ENCODE measurements around the gene STARD3NL. TPM values are rescaled to one million over a fixed set of nuclear protein-coding genes. Genes with fewer than 3 reads are reported as not detected.

STARD3NL gene
- total RNA-seq, 1 donor from 2014 or later = 30.7 TPM

DNA sequence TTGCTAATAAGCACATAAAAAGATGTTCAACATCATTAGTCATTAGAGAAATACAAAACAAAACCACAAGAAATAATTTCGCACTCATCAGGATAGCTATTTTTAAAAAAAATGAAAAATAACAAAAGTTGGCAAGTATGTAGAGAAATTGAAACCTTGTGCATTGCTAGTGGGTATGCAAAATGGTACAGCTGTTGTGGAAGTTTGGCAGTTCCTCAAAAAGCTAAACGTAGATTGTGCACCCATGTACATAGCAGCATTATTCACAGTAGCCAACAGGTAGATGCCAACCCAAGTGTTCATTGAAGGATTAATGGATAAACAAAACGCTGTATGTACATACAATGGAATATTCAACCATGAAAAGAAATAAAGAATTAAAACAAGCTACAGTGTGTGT is 35.3 kb upstream of the STARD3NL start:
- no peak overlapping the region for H3K27ac Mint-ChIP-seq (ENCODE audit: unreplicated experiment)
- H3K9me3 Mint-ChIP-seq (ENCODE audit: unreplicated experiment) = no peaks in the 10 kb centered on the region
- DNase-seq (ENCODE audit: extremely low spot score, unreplicated experiment) = no peak
- H3K27me3 Mint-ChIP-seq (ENCODE audit: unreplicated experiment) = peaks cover 12% of the 10 kb centered on the region
- no peak overlapping the region for H3K4me3 Mint-ChIP-seq (ENCODE audit: unreplicated experiment)
- no peaks in the 10 kb centered on the region for H3K4me1 Mint-ChIP-seq (ENCODE audit: unreplicated experiment)
- TF ChIP-seq, protein P1, sequence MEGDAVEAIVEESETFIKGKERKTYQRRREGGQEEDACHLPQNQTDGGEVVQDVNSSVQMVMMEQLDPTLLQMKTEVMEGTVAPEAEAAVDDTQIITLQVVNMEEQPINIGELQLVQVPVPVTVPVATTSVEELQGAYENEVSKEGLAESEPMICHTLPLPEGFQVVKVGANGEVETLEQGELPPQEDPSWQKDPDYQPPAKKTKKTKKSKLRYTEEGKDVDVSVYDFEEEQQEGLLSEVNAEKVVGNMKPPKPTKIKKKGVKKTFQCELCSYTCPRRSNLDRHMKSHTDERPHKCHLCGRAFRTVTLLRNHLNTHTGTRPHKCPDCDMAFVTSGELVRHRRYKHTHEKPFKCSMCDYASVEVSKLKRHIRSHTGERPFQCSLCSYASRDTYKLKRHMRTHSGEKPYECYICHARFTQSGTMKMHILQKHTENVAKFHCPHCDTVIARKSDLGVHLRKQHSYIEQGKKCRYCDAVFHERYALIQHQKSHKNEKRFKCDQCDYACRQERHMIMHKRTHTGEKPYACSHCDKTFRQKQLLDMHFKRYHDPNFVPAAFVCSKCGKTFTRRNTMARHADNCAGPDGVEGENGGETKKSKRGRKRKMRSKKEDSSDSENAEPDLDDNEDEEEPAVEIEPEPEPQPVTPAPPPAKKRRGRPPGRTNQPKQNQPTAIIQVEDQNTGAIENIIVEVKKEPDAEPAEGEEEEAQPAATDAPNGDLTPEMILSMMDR (IDR thresholded peaks at IDR 0.05) = no peak
- no peaks in the 10 kb centered on the region for H3K36me3 Mint-ChIP-seq (ENCODE audit: unreplicated experiment)

DNA sequence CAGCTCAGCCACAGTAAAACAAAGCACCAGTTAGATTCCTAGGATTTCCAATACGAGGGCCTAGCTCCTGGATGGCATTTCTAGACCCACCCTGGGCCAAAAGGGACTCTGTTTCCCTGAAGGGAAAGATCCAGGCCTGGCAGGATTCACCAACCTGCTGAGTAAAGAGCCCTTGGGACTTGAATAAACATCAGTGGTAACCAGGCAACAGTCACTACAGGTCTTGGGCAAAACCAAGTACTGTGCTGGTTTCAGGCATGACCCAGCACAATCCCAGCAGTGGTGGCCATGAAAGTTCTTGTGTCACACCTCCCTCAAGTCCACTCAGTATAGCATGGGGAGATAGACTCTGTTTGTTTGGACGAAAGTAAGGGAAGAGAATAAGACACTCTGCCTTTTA is 31.0 kb upstream of the STARD3NL start:
- H3K9me3 Mint-ChIP-seq (ENCODE audit: unreplicated experiment) = no peaks in the 10 kb centered on the region
- no peak overlapping the region for H3K4me3 Mint-ChIP-seq (ENCODE audit: unreplicated experiment)
- peaks cover 32% of the 10 kb centered on the region for H3K27me3 Mint-ChIP-seq (ENCODE audit: unreplicated experiment)
- H3K36me3 Mint-ChIP-seq (ENCODE audit: unreplicated experiment) = no peaks in the 10 kb centered on the region
- H3K4me1 Mint-ChIP-seq (ENCODE audit: unreplicated experiment) = no peaks in the 10 kb centered on the region
- TF ChIP-seq, protein P1 (IDR thresholded peaks at IDR 0.05) = no peak
- DNase-seq (ENCODE audit: extremely low spot score, unreplicated experiment) = no peak
- H3K27ac Mint-ChIP-seq (ENCODE audit: unreplicated experiment) = no peak overlapping the region

DNA sequence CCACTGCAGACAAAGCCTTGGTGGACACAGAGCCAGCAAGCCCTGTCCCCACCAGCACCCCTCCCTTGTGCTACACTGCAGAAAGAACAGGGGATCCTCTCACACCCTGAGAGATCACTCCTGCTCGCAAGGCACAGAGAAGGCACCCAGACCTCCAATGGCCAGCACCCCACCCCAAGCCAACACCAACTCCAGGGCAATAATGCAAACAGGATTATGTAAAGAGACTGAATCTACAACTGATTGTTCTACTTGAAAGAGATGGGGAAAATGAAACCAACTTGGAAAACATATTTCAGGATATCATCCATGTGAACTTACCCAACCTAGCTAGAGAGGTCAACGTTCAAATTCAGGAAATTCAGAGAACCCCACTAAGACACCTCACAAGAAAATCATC is 26.5 kb upstream of the STARD3NL start:
- Mint-ChIP-seq H3K4me3 (ENCODE audit: unreplicated experiment) (no peak overlapping the region), H3K27ac (ENCODE audit: unreplicated experiment) (no peak overlapping the region), H3K27me3 (ENCODE audit: unreplicated experiment) (peaks cover 64% of the 10 kb centered on the region), H3K36me3 (ENCODE audit: unreplicated experiment) (no peaks in the 10 kb centered on the region), H3K9me3 (ENCODE audit: unreplicated experiment) (peaks cover 12% of the 10 kb centered on the region), H3K4me1 (ENCODE audit: unreplicated experiment) (no peaks in the 10 kb centered on the region)
- no peak for DNase-seq (ENCODE audit: extremely low spot score, unreplicated experiment)
- TF ChIP-seq, protein P1 (IDR thresholded peaks at IDR 0.05) = no peak

DNA sequence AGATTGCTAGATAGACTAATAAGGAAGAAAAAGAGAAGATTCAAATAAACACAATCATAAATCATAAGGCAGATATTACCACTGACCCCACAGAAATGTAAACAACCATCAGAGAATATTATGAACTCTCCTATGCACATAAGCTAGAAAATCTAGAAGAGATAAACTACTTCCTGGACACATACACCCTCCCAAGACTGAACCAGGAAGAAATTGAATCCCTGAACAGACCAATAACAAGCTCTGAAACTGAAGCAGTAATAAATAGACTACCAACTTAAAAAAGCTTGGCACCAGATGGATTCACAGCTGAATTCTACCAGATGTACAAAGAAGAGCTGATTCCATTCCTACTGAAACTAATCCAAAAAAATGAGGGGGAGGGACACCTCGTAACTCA is 24.5 kb upstream of the STARD3NL start:
- no peaks in the 10 kb centered on the region for H3K4me1 Mint-ChIP-seq (ENCODE audit: unreplicated experiment)
- H3K27me3 Mint-ChIP-seq (ENCODE audit: unreplicated experiment) = peaks cover 64% of the 10 kb centered on the region
- peaks cover 13% of the 10 kb centered on the region for H3K9me3 Mint-ChIP-seq (ENCODE audit: unreplicated experiment)
- DNase-seq (ENCODE audit: extremely low spot score, unreplicated experiment) = no peak
- H3K27ac Mint-ChIP-seq (ENCODE audit: unreplicated experiment) = no peak overlapping the region
- no peaks in the 10 kb centered on the region for H3K36me3 Mint-ChIP-seq (ENCODE audit: unreplicated experiment)
- no peak overlapping the region for H3K4me3 Mint-ChIP-seq (ENCODE audit: unreplicated experiment)
- TF ChIP-seq, protein P1 (IDR thresholded peaks at IDR 0.05) = no peak

DNA sequence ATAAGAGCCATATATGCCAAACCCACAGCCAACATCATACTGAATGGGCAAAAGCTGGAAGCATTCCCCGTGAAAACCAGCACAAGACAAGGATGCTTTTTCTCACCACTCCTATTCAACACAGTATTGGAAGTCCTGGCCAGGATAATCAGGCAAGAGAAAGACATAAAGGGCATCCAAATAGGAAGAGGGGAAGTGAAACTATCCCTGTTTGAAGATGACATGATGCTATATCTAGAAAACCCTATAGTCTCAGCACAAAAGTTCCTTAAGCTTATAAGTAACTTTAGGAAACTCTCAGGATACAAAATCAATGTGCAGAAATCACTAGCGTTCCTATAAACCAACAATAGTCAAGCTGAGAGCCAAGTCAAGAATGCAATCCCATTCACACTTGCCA is 23.8 kb upstream of the STARD3NL start:
- no peaks in the 10 kb centered on the region for H3K36me3 Mint-ChIP-seq (ENCODE audit: unreplicated experiment)
- no peaks in the 10 kb centered on the region for H3K4me1 Mint-ChIP-seq (ENCODE audit: unreplicated experiment)
- H3K27ac Mint-ChIP-seq (ENCODE audit: unreplicated experiment) = no peak overlapping the region
- DNase-seq (ENCODE audit: extremely low spot score, unreplicated experiment) = no peak
- TF ChIP-seq, protein P1 (IDR thresholded peaks at IDR 0.05) = no peak
- peaks cover 59% of the 10 kb centered on the region for H3K27me3 Mint-ChIP-seq (ENCODE audit: unreplicated experiment)
- H3K4me3 Mint-ChIP-seq (ENCODE audit: unreplicated experiment) = no peak overlapping the region
- peaks cover 13% of the 10 kb centered on the region for H3K9me3 Mint-ChIP-seq (ENCODE audit: unreplicated experiment)
